ENCODE data around the gene NUP214.

NUP214 gene

DNA sequence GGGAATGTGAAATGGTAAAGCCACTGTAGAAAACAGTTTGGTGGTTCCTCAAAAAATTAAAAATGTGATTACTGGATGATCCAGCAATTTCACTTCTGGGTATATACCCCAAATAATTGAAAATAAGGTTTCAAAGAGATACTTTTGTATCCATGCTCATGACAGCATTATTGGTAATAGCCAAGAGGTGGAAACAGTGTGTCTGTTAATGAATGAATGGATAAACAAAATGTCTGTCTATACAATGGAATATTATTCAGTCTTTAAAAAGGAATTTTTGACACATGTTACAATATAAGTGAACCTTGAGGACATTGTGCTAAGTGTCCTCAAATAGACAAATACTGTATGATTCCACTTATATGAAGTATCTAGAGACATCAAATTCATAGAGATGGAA lies 40.1 kb downstream of the NUP214 start:
- no peak for TF ChIP-seq EZH2phosphoT487 (conservative IDR thresholded peaks at IDR 0.05; ENCODE audit: low read length)
- TF ChIP-seq, protein P1, sequence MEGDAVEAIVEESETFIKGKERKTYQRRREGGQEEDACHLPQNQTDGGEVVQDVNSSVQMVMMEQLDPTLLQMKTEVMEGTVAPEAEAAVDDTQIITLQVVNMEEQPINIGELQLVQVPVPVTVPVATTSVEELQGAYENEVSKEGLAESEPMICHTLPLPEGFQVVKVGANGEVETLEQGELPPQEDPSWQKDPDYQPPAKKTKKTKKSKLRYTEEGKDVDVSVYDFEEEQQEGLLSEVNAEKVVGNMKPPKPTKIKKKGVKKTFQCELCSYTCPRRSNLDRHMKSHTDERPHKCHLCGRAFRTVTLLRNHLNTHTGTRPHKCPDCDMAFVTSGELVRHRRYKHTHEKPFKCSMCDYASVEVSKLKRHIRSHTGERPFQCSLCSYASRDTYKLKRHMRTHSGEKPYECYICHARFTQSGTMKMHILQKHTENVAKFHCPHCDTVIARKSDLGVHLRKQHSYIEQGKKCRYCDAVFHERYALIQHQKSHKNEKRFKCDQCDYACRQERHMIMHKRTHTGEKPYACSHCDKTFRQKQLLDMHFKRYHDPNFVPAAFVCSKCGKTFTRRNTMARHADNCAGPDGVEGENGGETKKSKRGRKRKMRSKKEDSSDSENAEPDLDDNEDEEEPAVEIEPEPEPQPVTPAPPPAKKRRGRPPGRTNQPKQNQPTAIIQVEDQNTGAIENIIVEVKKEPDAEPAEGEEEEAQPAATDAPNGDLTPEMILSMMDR (IDR thresholded peaks at IDR 0.05; ENCODE audit: insufficient read depth, low read length, poor library complexity, severe bottlenecking), result no peak
- Histone ChIP-seq H2AFZ (ENCODE audit: low read depth, low read length, severe bottlenecking) (no peak overlapping the region), H3K9me2 (replicated peaks; ENCODE audit: insufficient read depth, low read length) (no peaks in the 10 kb centered on the region), H3K27ac (ENCODE audit: low read depth, low read length) (no peak overlapping the region), H3K79me2 (ENCODE audit: insufficient read depth, low read length) (peaks cover 5% of the 10 kb centered on the region; the same call in 1 of the 2 replicates), H3K9ac (ENCODE audit: low read length) (no peak overlapping the region), H3K27me3 (ENCODE audit: low read length) (no peaks in the 10 kb centered on the region), H3K4me3 (ENCODE audit: insufficient read depth, low read length, poor library complexity, severe bottlenecking) (no peak overlapping the region), H3K9me3 (ENCODE audit: insufficient read depth, low read length) (no peaks in the 10 kb centered on the region), H3K36me3 (ENCODE audit: low read length) (peaks cover 30% of the 10 kb centered on the region; the same call in 1 of the 2 replicates), H3K4me2 (ENCODE audit: low read depth, low read length, poor library complexity, severe bottlenecking) (no peak overlapping the region), H4K20me1 (ENCODE audit: low read depth, low read length) (no peaks in the 10 kb centered on the region), H3F3A (ENCODE audit: insufficient read depth) (no peaks in the 10 kb centered on the region)

DNA sequence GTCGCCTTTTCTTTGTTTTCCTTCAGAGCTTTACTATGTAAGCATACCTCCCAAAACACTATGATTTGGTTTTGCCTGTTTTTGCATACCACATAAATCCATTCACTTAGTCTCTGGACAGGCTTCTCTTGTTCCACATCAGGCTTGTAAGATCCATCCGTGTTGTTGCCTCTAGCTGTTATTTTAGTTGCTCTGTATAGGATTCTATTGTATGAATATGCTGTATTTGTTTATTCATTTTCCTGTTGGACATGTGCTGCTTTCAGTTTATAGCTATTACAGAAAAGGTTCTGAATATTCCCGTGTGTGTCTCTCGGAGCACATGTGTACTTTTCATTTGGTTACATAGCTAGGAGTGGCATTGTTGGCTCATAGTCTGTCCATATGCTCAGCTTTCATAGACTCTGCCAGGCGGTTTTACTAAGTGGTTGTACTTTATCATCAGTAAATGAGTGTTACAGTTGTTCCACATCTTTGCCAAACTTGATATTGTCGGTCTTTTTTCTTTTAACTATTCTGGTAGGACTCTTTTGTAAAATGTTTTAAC lies 41.8 kb downstream of the NUP214 start:
- Histone ChIP-seq H3K36me3 (ENCODE audit: low read length) (peaks cover 24% of the 10 kb centered on the region; the same call in 1 of the 2 replicates), H3K79me2 (ENCODE audit: insufficient read depth, low read length) (peaks cover 5% of the 10 kb centered on the region; the same call in 1 of the 2 replicates), H4K20me1 (ENCODE audit: low read depth, low read length) (no peaks in the 10 kb centered on the region), H3F3A (ENCODE audit: insufficient read depth) (no peaks in the 10 kb centered on the region), H2AFZ (ENCODE audit: low read depth, low read length, severe bottlenecking) (no peak overlapping the region), H3K9me2 (replicated peaks; ENCODE audit: insufficient read depth, low read length) (no peaks in the 10 kb centered on the region), H3K27ac (ENCODE audit: low read depth, low read length) (no peak overlapping the region), H3K4me2 (ENCODE audit: low read depth, low read length, poor library complexity, severe bottlenecking) (no peak overlapping the region), H3K9ac (ENCODE audit: low read length) (no peak overlapping the region), H3K27me3 (ENCODE audit: low read length) (no peaks in the 10 kb centered on the region), H3K9me3 (ENCODE audit: insufficient read depth, low read length) (no peaks in the 10 kb centered on the region), H3K4me3 (ENCODE audit: insufficient read depth, low read length, poor library complexity, severe bottlenecking) (no peak overlapping the region)
- TF ChIP-seq EZH2phosphoT487 (conservative IDR thresholded peaks at IDR 0.05; ENCODE audit: low read length), result no peak
- TF ChIP-seq, protein P1 (IDR thresholded peaks at IDR 0.05; ENCODE audit: insufficient read depth, low read length, poor library complexity, severe bottlenecking), result no peak

DNA sequence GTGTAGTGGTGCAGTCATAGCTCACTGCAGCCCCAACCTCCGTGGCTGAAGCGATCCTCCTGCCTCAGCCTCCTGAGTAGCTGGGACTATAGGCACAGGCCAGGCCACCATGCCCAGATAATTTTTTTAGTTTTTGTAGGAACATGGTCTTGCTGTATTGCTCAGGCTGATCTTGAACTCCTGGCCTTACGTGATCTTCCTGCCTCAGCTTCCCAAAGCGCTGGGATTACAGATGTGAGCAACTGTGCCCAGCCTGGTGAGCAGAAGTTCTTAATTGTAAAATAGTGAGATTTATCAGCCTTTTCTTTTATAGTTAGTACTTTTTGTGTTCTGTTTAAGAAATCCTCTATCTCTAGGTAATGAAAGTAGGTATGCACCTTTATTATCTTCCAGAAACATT lies 42.5 kb downstream of the NUP214 start:
- Histone ChIP-seq H3K9me3 (ENCODE audit: insufficient read depth, low read length) (no peaks in the 10 kb centered on the region), H3F3A (ENCODE audit: insufficient read depth) (no peaks in the 10 kb centered on the region), H3K4me3 (ENCODE audit: insufficient read depth, low read length, poor library complexity, severe bottlenecking) (no peak overlapping the region), H3K9me2 (replicated peaks; ENCODE audit: insufficient read depth, low read length) (no peaks in the 10 kb centered on the region), H3K4me2 (ENCODE audit: low read depth, low read length, poor library complexity, severe bottlenecking) (no peak overlapping the region), H3K27ac (ENCODE audit: low read depth, low read length) (no peak overlapping the region), H4K20me1 (ENCODE audit: low read depth, low read length) (no peaks in the 10 kb centered on the region), H3K79me2 (ENCODE audit: insufficient read depth, low read length) (peaks cover 5% of the 10 kb centered on the region; the same call in 1 of the 2 replicates), H2AFZ (ENCODE audit: low read depth, low read length, severe bottlenecking) (no peak overlapping the region), H3K36me3 (ENCODE audit: low read length) (peaks cover 24% of the 10 kb centered on the region; the same call in 1 of the 2 replicates), H3K27me3 (ENCODE audit: low read length) (no peaks in the 10 kb centered on the region), H3K9ac (ENCODE audit: low read length) (no peak overlapping the region)
- TF ChIP-seq, protein P1 (IDR thresholded peaks at IDR 0.05; ENCODE audit: insufficient read depth, low read length, poor library complexity, severe bottlenecking), result no peak
- no peak for TF ChIP-seq EZH2phosphoT487 (conservative IDR thresholded peaks at IDR 0.05; ENCODE audit: low read length)

Data from SU-DHL-6 (cell line).